AG04450 (cell line): ENCODE data around the gene COL2A1. TPM values are rescaled to one million over a fixed set of nuclear protein-coding genes. Genes with fewer than 3 reads are reported as not detected.

ENCODE experiments used
- CTCF ChIA-PET: fragments of 300-600, 350-600 bp; formaldehyde crosslinking; extraction: SDS; loops from one replicate; lab custom pipeline; 2022; ENCODE audit warnings: antibody characterized with exemption, inconsistent platforms; lab: Charles Lee
- POLR2A ChIA-PET: fragments of 350-600 bp; formaldehyde crosslinking; extraction: SDS; loops from one replicate; lab custom pipeline; 2021; ENCODE audit warnings: antibody characterized with exemption, inconsistent platforms; lab: Yijun Ruan, JAX
- DNase-seq: peaks from one replicate; pipeline ENCODE4 v3.0.0-alpha.2; 2011; ENCODE audit warnings: low read depth, low spot score
- H3K27ac ChIP-seq: one replicate; pipeline ENCODE4 v1.5.1; 2012; ENCODE audit warnings: low read depth, low read length, control low read depth
- H3K27me3 ChIP-seq: one replicate; pipeline ENCODE4 v1.6.0; 2012; ENCODE audit warnings: low read length; ENCODE audit not compliant: control insufficient read depth, insufficient read depth
- H3K4me3 ChIP-seq: 2 replicates; pipeline ENCODE4 v1.5.1; 2011; ENCODE audit warnings: mild to moderate bottlenecking, low read depth, low read length, control low read depth
- H3K9me3 ChIP-seq: 2 replicates; pipeline ENCODE4 v1.5.1; 2012; ENCODE audit warnings: low read length; ENCODE audit not compliant: control insufficient read depth, insufficient read depth
- polyA plus RNA-seq: library from polyadenylated mRNA; depleted of rRNA; stranded (reverse); fragments of >200 nt; gene quantifications from 2 replicates; pipeline ENCODE4 v1.2.3, GENCODE V29; 2011
- TF ChIP-seq, protein P1 (sequence below): IDR thresholded peaks from 2 replicates; pipeline ENCODE4 v1.5.1; 2011; ENCODE audit warnings: low read depth, low read length, control low read depth, inconsistent platforms

COL2A1 gene
- polyA plus RNA-seq, 1 experiment, result not detected

DNA sequence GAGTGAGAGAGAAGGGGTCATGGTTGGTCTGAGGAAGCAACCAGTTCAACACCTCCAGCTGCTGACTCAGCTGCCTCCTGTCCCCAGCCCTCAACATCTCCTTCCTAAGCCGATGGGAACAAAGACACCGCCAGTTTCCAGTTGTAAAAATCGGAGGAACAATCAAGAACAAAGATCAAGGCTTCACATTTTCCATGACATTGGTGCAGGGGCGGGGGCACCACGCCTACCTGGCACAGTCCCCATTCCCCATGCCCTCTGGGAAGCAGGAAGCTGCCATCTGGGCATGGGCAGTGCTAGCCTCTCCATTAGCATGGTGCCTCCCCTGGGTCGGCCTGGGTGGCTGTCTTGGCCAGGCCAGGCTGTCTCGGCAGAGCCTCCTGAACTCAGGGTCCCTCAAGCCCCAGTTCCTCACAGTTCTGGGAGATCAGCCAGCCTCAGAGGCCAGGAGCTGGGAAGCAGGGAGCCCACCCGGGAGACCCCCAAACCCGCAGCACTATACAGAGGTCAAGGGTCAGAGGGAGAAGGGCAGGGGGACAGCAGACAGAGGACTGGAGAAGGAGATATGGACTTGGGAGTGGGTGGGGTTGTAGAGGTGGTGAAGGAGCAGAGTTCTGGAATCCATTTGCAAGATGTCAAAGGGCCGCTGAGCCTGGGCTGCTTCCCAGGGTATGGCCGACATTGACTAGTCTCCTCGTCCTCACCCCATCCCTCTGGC is 60.5 kb downstream of the COL2A1 start:
- ChIA-PET CTCF (no interaction called here), POLR2A (no interaction called here)
- H3K27me3 ChIP-seq, result peaks cover 9% of the 10 kb centered on the region
- H3K9me3 ChIP-seq, result no peaks in the 10 kb centered on the region; the same call in 1 of the 2 replicates
- DNase-seq, result no peak
- TF ChIP-seq, protein P1, sequence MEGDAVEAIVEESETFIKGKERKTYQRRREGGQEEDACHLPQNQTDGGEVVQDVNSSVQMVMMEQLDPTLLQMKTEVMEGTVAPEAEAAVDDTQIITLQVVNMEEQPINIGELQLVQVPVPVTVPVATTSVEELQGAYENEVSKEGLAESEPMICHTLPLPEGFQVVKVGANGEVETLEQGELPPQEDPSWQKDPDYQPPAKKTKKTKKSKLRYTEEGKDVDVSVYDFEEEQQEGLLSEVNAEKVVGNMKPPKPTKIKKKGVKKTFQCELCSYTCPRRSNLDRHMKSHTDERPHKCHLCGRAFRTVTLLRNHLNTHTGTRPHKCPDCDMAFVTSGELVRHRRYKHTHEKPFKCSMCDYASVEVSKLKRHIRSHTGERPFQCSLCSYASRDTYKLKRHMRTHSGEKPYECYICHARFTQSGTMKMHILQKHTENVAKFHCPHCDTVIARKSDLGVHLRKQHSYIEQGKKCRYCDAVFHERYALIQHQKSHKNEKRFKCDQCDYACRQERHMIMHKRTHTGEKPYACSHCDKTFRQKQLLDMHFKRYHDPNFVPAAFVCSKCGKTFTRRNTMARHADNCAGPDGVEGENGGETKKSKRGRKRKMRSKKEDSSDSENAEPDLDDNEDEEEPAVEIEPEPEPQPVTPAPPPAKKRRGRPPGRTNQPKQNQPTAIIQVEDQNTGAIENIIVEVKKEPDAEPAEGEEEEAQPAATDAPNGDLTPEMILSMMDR, result no peak
- no peak overlapping the region for H3K27ac ChIP-seq
- no peak overlapping the region for H3K4me3 ChIP-seq

DNA sequence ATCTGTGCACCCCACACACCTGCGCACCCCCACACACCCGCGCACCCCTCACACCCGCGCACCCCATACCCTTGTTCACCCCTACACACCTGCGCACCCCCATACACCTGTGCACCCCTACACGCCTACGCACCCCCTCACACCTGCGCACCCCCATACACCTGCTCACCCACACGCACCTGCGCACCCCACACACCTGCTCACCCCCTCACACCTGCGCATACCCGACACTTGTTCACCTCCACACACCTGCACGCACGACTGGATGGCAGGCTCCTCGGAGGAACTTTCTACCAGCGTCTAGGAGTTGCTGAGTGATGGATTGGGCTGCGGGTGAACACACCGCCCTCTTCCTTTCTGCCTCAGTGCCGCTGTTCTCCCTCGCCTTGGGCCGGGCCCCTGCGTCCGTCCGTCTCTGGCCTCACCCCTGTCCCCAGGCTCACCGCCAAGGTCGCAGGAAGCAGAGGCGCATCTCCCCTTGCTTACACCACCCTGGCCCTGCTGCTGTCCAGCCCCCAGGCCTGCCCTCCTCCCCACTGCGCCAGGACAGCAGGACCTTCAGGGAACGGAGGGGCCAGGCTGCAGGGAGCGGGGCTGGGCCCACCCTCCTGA is 61.6 kb downstream of the COL2A1 start:
- Histone ChIP-seq H3K27me3 (peaks cover 9% of the 10 kb centered on the region), H3K27ac (no peak overlapping the region), H3K9me3 (no peaks in the 10 kb centered on the region; the same call in 1 of the 2 replicates), H3K4me3 (no peak overlapping the region)
- POLR2A ChIA-PET, result no interaction called here
- CTCF ChIA-PET, result no interaction called here
- no peak for DNase-seq
- TF ChIP-seq, protein P1, result no peak

DNA sequence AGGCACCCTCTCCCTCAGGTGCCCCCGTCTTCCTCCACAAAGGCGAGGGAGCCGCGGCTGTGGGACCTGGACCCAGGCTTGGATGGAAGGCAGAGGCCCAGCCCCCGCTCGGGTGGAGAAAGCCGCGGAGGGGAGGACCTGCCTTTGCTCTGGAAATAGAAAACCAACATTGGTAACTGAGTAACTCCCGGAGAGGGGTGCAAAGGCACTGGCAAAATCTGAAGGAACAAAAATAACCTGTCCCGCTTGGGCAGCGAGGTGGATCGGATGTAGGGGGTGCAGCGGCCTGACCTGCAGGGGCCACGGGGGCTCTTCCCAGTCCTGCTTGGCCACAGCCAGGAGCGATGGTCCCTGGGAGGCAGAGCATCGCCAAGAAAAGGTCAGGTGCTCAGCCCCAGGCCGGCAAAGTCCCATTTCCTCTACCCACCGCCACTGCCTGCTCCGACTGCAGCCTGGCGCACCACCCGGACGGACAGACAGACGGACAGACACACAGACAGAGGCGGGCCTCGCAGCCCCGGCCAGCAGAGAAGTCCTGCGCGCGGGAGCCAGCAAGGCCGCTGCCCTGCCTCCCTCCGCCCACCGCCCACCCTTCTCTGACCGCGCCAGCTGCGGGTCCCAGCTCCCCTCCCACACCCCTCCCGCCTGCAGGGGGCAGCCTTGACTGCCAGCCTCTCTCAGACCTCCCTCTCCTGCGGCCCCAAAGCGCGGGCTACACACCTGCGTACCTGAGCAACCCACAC is 62.2 kb downstream of the COL2A1 start:
- H3K9me3 ChIP-seq, result no peaks in the 10 kb centered on the region; the same call in 1 of the 2 replicates
- TF ChIP-seq, protein P1, result no peak
- H3K27me3 ChIP-seq, result peaks cover 9% of the 10 kb centered on the region
- POLR2A ChIA-PET, result no interaction called here
- no peak overlapping the region for H3K4me3 ChIP-seq
- no peak for DNase-seq
- CTCF ChIA-PET, result interaction anchor here (0.5 to 1.5 kb wide), 2 partner anchors 8 to 109 kb away, joined by 3 read pairs; no protein-coding TSS in a partner anchor
- no peak overlapping the region for H3K27ac ChIP-seq

DNA sequence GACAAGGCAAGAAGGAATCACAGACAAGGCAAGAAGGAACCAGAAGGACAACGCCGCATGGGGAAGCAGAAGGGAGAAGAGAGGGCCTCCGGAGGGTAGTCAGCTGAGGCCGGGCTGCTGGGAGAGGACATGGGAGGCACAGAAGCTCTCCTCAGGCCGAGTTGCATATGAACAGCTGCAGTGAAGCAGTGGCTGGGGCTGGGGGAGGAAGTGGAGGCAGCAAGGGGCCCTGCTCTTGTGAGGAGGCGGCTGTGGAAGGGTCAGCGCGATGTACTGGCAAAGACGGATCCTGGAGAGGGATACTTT is 62.8 kb downstream of the COL2A1 start:
- H3K9me3 ChIP-seq, result no peaks in the 10 kb centered on the region; the same call in 1 of the 2 replicates
- peaks cover 9% of the 10 kb centered on the region for H3K27me3 ChIP-seq
- H3K27ac ChIP-seq, result no peak overlapping the region
- DNase-seq, result no peak
- POLR2A ChIA-PET, result no interaction called here
- TF ChIP-seq, protein P1, result no peak
- H3K4me3 ChIP-seq, result no peak overlapping the region
- CTCF ChIA-PET, result interaction anchor here (1.5 kb wide), 1 partner anchor 9 kb away, joined by 3 read pairs; no protein-coding TSS in a partner anchor
